OCI-LY3 (cell line): ENCODE measurements around the gene NCAM2.

Experiments
- H2AFZ ChIP-seq: fragments of 200-600, 300-600 bp; shearing (Covaris generic); 2 replicates; pipeline ENCODE4 v1.6.0; 2014; ENCODE audit warnings: antibody characterized with exemption, low read depth, low read length
- H3K27ac ChIP-seq: fragments of 200-600, 300-600 bp; sonication (generic); 2 replicates; pipeline ENCODE4 v1.5.1; 2014; ENCODE audit warnings: mild to moderate bottlenecking, low read length, moderate library complexity, mixed read lengths
- H3K27me3 ChIP-seq: fragments of 200-600, 300-600 bp; sonication (generic); 2 replicates; pipeline ENCODE4 v1.6.1; 2014; ENCODE audit warnings: low read depth, low read length, mixed read lengths
- H3K36me3 ChIP-seq: fragments of 200-600, 300-600 bp; sonication (generic); replicated peaks from 2 replicates; pipeline ENCODE3; 2014; ENCODE audit warnings: low read depth, low read length, mixed read lengths
- H3K4me1 ChIP-seq: fragments of 300-600, 200-600 bp; sonication (generic); 2 replicates; pipeline ENCODE4 v1.6.1; 2014; ENCODE audit warnings: low read length, mixed read lengths
- H3K4me2 ChIP-seq: fragments of 200-600, 300-600 bp; sonication (generic); 2 replicates; pipeline ENCODE4 v1.6.1; 2014; ENCODE audit warnings: low read length, mixed read lengths
- H3K4me3 ChIP-seq: fragments of 300-600, 200-600 bp; sonication (generic); 2 replicates; pipeline ENCODE4 v1.5.1; 2014; ENCODE audit warnings: antibody characterized with exemption, mild to moderate bottlenecking, low read length, moderate library complexity
- H3K79me2 ChIP-seq: fragments of 300-600, 200-600 bp; shearing (Covaris generic); 2 replicates; pipeline ENCODE4 v1.6.1; 2014; ENCODE audit warnings: mild to moderate bottlenecking, low read length, mixed read lengths
- H3K9ac ChIP-seq: fragments of 300-600, 200-600 bp; shearing (Covaris generic); 2 replicates; pipeline ENCODE4 v1.6.0; 2014; ENCODE audit warnings: mild to moderate bottlenecking, low read length, moderate library complexity
- H3K9me3 ChIP-seq: fragments of 200-600, 300-600 bp; shearing (Covaris generic); 2 replicates; pipeline ENCODE4 v1.6.1; 2014; ENCODE audit warnings: low read length, mixed read lengths; ENCODE audit not compliant: insufficient read depth
- H4K20me1 ChIP-seq: fragments of 200-600, 300-600 bp; sonication (generic); 2 replicates; pipeline ENCODE4 v1.6.1; 2016; ENCODE audit warnings: low read length, mixed read lengths; ENCODE audit not compliant: insufficient read depth
- CTCF ChIP-seq: fragments of 200-600, 300-600 bp; sonication (generic); IDR thresholded peaks from 2 replicates; pipeline ENCODE4 v1.5.1; 2014; ENCODE audit warnings: antibody characterized with exemption, low read length, low read depth
- EZH2phosphoT487 ChIP-seq: fragments of 200-600 bp; shearing (Covaris generic); IDR thresholded peaks from 2 replicates; pipeline ENCODE4 v1.6.1; 2018; ENCODE audit warnings: antibody characterized with exemption, mixed run types, low read depth

Gene NCAM2

GRCh38 chr21:21159253-21159899 lies 161.2 kb downstream of the NCAM2 start:
- H3K4me3 ChIP-seq, result no peak overlapping the region
- H3K79me2 ChIP-seq, result no peaks in the 10 kb centered on the region
- no peaks in the 10 kb centered on the region for H3K27me3 ChIP-seq
- no peak overlapping the region for H3K27ac ChIP-seq
- no peak overlapping the region for H3K9ac ChIP-seq
- H4K20me1 ChIP-seq, result no peaks in the 10 kb centered on the region
- H2AFZ ChIP-seq, result no peak overlapping the region
- H3K4me2 ChIP-seq, result no peak overlapping the region
- H3K9me3 ChIP-seq, result no peaks in the 10 kb centered on the region
- peaks cover 19% of the 10 kb centered on the region for H3K4me1 ChIP-seq
- TF ChIP-seq CTCF, result no peak
- no peak for TF ChIP-seq EZH2phosphoT487
- no peaks in the 10 kb centered on the region for H3K36me3 ChIP-seq

GRCh38 chr21:21162786-21163185 lies 164.6 kb downstream of the NCAM2 start:
- H3K27ac ChIP-seq, result no peak overlapping the region

GRCh38 chr21:21163904-21164303 lies 165.7 kb downstream of the NCAM2 start:
- H3K9ac ChIP-seq, result no peak overlapping the region
- H4K20me1 ChIP-seq, result no peaks in the 10 kb centered on the region
- H2AFZ ChIP-seq, result no peak overlapping the region
- H3K9me3 ChIP-seq, result no peaks in the 10 kb centered on the region
- peaks cover 23% of the 10 kb centered on the region for H3K4me1 ChIP-seq
- H3K4me2 ChIP-seq, result peak overlapping the region; percentile 7; the same call in 1 of the 2 replicates
- no peak overlapping the region for H3K4me3 ChIP-seq
- no peak overlapping the region for H3K27ac ChIP-seq
- TF ChIP-seq CTCF (peak; percentile 68), EZH2phosphoT487 (no peak)
- H3K36me3 ChIP-seq, result no peaks in the 10 kb centered on the region
- H3K79me2 ChIP-seq, result no peaks in the 10 kb centered on the region
- no peaks in the 10 kb centered on the region for H3K27me3 ChIP-seq

More at GRCh38 chr21:21162786-21163185, 164.6 kb downstream of the NCAM2 start:
- H3K4me2 ChIP-seq, result peak overlapping the region; percentile 32
- H3K27me3 ChIP-seq, result no peaks in the 10 kb centered on the region
- peaks cover 23% of the 10 kb centered on the region for H3K4me1 ChIP-seq
- H4K20me1 ChIP-seq, result no peaks in the 10 kb centered on the region
- no peak overlapping the region for H3K9ac ChIP-seq
- TF ChIP-seq CTCF (no peak), EZH2phosphoT487 (no peak)
- H3K9me3 ChIP-seq, result no peaks in the 10 kb centered on the region
- no peak overlapping the region for H2AFZ ChIP-seq
- no peaks in the 10 kb centered on the region for H3K79me2 ChIP-seq
- no peak overlapping the region for H3K4me3 ChIP-seq
- H3K36me3 ChIP-seq, result no peaks in the 10 kb centered on the region

- H3K27ac ChIP-seq, result no peak overlapping the region
- no peak overlapping the region for H3K9ac ChIP-seq
- H4K20me1 ChIP-seq, result no peaks in the 10 kb centered on the region
- H3K4me1 ChIP-seq, result peaks cover 23% of the 10 kb centered on the region
- H3K79me2 ChIP-seq, result no peaks in the 10 kb centered on the region
- no peak overlapping the region for H2AFZ ChIP-seq
- no peak for TF ChIP-seq CTCF
- TF ChIP-seq EZH2phosphoT487, result no peak
- H3K36me3 ChIP-seq, result no peaks in the 10 kb centered on the region
- no peaks in the 10 kb centered on the region for H3K27me3 ChIP-seq
- H3K9me3 ChIP-seq, result no peaks in the 10 kb centered on the region
- no peak overlapping the region for H3K4me3 ChIP-seq
- H3K4me2 ChIP-seq, result no peak overlapping the region
Measured at GRCh38 chr21:21165063-21165645, 166.9 kb downstream of the NCAM2 start.
